Jurkat, Clone E6-1 (cell line): Measurements from ENCODE around the gene HS2ST1.

ENCODE experiments used
- DNase-seq: peaks from one replicate; pipeline ENCODE4 v3.0.0-alpha.2; 2011; ENCODE audit warnings: low read depth, low spot score
- H3K4me3 ChIP-seq: 2 replicates; pipeline ENCODE4 v1.5.1; 2011; ENCODE audit warnings: mild to moderate bottlenecking, low read length, control low read depth, moderate library complexity

The HS2ST1 gene

DNA sequence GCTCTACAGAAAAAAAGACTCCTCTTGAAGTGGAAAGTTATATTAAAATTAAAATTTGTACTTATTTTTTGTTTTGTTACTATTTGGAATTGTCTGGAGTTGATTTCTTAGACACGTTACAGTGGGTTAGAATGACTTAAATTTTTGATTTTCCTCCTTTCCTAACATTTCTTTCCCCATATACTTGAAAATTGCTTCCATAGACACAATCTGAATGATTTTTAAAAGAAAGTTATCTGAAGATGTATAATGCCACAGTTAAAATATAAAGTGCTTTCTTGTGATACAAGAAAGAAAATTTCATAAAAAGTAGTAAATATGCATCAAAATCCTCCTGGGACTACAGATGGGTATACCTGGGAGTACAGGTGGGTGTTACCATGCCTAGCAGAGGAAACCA, 2.3 kb downstream of the HS2ST1 start:
- H3K4me3 ChIP-seq, result no peak overlapping the region
- no peak for DNase-seq

GRCh38 chr1:86922445-86922844, 8.0 kb downstream of the HS2ST1 start:
- no peak overlapping the region for H3K4me3 ChIP-seq
- DNase-seq, result no peak

DNA sequence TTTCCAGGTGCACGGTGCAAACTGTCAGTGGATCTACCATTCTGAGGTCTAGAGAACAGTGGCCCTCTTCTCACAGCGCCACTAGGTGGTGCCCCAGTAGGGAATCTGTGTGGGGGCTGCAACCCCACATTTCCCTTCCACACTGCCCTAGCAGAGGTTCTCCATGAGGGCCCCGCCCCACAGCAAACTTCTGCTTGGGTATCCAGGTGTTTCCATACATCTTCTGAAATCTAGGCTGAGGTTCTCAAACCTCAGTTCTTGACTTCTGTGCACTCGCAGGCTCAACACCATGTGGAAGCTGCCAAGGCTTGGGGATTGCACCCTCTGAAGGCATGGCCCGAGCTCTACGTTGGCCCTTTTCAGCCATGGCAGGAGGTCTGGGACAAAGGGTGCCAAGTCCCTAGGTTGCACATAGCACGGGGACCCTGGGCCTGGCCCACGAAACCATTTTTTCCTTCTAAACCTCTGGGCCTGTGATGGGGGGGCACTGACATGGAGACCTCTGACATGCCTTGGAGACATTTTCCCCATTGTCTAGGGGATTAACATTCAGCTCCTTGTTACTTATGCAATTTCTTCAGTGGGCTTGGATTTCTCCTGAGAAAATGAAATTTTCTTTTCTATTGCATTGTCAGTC, 10.0 kb downstream of the HS2ST1 start:
- no peak for DNase-seq
- no peak overlapping the region for H3K4me3 ChIP-seq

DNA sequence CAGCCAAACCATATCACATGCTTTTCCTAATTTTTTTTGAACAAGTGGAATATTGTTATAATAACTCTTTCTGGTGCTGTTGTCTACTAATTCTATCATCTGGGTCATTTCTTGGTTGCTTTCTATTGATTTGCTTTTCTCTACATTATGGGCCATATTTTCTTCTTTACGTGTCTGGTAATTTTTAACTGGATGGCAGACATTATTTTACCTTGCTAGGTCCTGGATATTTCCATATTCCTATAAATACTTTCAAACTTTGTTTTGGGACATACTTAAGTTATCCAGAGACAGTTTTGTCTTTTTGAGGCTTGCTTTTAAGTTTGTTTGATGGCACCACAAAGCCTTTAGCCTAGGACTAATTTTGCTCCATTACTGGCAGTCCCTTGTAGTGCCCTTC, 11.3 kb downstream of the HS2ST1 start:
- no peak for DNase-seq
- no peak overlapping the region for H3K4me3 ChIP-seq

DNA sequence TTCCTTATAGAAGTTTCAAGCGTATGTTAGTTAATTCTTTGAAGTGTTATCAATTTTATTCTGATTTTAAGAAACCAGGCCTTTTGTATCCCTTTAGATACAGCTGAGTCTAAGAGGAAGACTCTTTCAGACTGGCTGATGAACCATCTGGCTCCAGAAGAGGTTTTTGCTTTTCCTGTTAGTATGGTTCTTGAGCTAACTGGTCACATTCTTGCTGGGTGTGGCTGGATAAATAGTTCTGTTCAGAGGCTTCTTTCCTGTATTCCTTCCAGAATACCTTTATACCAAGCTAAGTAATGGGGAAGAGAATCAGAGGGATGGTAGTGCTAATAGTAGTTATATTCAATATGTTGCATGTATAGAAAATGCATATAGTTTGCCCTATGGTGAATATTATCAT, 12.4 kb downstream of the HS2ST1 start:
- H3K4me3 ChIP-seq, result no peak overlapping the region
- no peak for DNase-seq

- no peak overlapping the region for H3K4me3 ChIP-seq
- no peak for DNase-seq
Observed at GRCh38 chr1:86928819-86929218, 14.4 kb downstream of the HS2ST1 start.

DNA sequence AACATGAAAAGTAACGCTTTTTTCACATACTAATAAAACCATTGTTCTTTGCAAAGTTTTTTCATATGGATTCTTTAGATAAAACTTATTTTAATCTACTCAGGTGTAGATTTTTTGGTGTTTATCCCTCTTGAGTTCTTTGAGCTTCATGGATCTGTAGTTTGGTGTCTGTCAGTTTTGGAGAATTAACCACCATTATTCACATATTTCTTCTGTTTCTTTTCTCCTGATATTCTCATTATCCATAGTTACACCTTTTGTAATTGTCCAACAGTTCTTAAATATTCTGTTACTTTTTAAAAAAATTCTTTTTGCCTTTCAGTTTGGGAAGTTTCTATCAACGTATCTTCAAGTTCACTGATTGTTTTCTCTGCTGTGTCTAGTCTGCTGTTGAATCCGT, 18.6 kb downstream of the HS2ST1 start:
- DNase-seq, result no peak
- H3K4me3 ChIP-seq, result no peak overlapping the region

GRCh38 chr1:86933562-86934377, 19.3 kb downstream of the HS2ST1 start:
- DNase-seq, result peak; percentile 65
- H3K4me3 ChIP-seq, result no peak overlapping the region

GRCh38 chr1:86938450-86938849, 24.0 kb downstream of the HS2ST1 start:
- DNase-seq, result no peak
- no peak overlapping the region for H3K4me3 ChIP-seq

- DNase-seq, result no peak
- no peak overlapping the region for H3K4me3 ChIP-seq
Observed at GRCh38 chr1:86938855-86939254, 24.4 kb downstream of the HS2ST1 start.

- H3K4me3 ChIP-seq, result no peak overlapping the region
- DNase-seq, result no peak
Observed at GRCh38 chr1:86939406-86939805, 25.0 kb downstream of the HS2ST1 start.

DNA sequence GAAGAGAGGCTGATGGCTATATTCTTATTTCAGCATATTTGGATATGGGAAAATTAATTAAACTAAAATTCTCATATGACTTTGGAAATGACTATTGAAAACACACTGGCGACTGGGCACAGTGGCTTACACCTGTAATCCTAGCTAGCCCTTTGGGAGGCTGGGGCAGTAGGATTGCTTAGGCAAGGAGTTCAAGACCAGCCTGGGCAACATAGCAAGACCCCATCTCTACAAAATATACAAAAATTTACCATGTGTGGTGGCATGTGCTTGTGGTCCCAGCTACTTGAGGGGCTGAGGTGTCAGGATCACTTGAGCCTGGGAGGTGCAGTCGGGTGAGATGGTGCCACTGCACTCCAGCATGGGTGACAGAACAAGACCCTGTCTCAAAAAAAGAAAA, 26.2 kb downstream of the HS2ST1 start:
- DNase-seq, result no peak

DNA sequence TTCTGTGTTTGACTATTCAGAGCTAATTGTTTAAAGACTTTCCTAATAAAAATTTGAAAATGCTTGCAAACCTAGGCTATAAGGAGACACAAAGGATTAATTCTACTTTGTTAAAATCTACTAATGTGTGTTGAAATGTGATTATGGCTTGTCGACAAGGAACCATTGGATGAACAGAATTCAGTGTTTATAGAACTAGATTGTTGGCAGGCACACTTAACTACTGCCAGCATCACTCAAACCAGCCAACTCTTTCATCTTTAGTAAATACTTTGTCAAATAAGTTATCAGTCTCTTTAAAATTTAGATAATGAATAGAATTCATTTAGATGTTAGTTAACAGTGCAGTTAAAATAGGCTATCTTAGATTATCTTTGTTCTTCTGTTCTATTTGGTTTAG, 27.6 kb downstream of the HS2ST1 start:
- DNase-seq, result no peak
- H3K4me3 ChIP-seq, result no peak overlapping the region

More for the DNA sequence above, 26.2 kb downstream of the HS2ST1 start:
- no peak overlapping the region for H3K4me3 ChIP-seq

DNA sequence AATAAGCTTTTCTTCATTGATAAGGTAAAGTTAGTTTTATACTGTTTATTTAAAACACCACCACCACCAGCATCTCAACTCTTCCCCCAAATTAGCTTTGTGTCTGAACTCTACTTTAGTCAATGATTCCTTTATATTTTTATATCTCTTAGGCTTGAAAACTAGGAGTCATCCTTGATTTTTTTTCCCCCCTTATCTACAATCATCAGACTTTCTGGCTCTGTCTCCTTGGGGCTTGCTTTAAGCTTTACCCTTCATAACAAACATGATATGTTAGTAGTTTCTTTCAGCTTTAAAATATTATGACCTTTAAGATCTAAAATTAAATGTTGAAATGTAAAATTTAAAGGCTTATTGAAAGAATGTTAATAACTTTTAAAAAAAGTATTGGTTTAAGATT, 28.3 kb downstream of the HS2ST1 start:
- no peak for DNase-seq
- H3K4me3 ChIP-seq, result no peak overlapping the region

- DNase-seq, result no peak
- H3K4me3 ChIP-seq, result no peak overlapping the region
Observed at GRCh38 chr1:86948212-86948611, 33.8 kb downstream of the HS2ST1 start.

GRCh38 chr1:86950712-86951419, 36.4 kb downstream of the HS2ST1 start:
- DNase-seq, result no peak
- H3K4me3 ChIP-seq, result no peak overlapping the region

DNA sequence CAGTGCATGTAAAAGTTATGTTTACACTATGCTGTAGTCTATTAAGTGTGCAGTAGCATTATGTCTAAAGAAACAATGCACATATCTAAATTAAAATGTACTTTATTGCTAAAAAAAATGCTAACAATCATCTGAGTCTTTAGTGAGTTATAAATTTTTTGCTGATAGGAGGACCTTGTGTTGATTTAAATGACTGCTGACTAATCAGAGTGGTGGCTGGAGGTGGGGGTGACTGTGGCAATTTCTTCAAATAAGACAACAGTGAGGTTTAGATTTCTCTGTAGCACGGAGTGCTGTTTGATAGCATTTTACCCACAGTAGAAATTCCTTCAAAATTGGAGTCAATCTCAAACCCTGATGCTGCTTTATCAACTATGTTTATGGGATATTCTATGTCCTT, 37.0 kb downstream of the HS2ST1 start:
- no peak overlapping the region for H3K4me3 ChIP-seq
- no peak for DNase-seq

- no peak overlapping the region for H3K4me3 ChIP-seq
- no peak for DNase-seq
Observed at GRCh38 chr1:86953167-86953566, 38.7 kb downstream of the HS2ST1 start.

DNA sequence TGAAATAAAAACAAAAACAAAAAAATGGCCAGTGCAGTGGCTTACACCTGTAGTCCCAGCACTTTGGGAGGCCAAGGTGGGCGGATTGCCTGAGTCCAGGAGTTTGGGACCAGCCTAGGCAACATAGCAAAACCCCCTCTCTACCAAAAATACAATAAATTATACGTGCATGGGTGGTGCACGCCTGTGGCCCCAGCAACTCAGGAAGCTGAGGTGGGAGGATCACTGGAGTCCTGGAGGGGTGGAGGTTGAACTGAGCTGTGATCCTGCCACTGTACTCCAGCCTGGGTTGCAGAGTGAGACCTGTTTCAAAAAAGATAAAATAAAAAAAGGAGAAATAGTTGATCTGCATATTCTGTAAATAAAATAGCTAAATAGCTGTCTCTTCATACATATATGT, 41.2 kb downstream of the HS2ST1 start:
- no peak overlapping the region for H3K4me3 ChIP-seq
- no peak for DNase-seq

GRCh38 chr1:86956221-86956620, 41.8 kb downstream of the HS2ST1 start:
- H3K4me3 ChIP-seq, result no peak overlapping the region
- DNase-seq, result no peak
